ENCODE measurements around the gene RPL36. TPM values are rescaled to one million over a fixed set of nuclear protein-coding genes. Genes with fewer than 3 reads are reported as not detected.

Gene RPL36
- total RNA-seq, 4 donors from 2014 or later, result 461 to 719 (median 614) TPM

DNA sequence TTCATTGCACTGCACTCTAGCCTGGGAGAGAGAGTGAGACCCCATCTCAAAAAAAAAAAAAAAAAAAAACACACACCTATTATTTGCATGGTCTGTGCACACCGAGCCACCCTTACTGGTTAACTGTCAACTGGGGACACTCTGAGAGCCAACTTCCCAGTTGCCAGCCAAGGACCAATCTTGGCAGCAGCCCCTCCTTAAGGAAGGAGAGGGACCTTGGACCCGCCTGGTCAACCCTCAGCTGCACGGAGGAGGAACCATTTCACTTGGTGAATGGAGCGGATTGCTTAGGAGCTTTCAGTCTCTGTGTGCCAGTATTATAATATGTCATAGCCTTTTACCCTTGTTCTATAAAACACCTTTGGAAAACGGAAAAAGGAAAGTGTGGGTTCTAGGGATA, 34.7 kb upstream of the RPL36 start:
- Histone ChIP-seq H3K4me3 (no peak overlapping the region), H3K27me3 (no peaks in the 10 kb centered on the region), H3K4me1 (no peaks in the 10 kb centered on the region), H3K36me3 (peaks cover 81 to 100% (median 100%) of the 10 kb centered on the region in 4 donors), H3K9me3 (no peaks in the 10 kb centered on the region), H3K27ac (replicated peaks in 1 of 4) (no peak overlapping the region)
- 90% methylated on average over 5 of the region's 5 CpGs for WGBS
- no peak for DNase-seq (ENCODE audit: extremely low spot score)
- intact Hi-C loops (cut with DNase I), result no loop called here
- no peak for TF ChIP-seq POLR2AphosphoS5 (IDR thresholded peaks at IDR 0.05)
- TF ChIP-seq, protein P1, sequence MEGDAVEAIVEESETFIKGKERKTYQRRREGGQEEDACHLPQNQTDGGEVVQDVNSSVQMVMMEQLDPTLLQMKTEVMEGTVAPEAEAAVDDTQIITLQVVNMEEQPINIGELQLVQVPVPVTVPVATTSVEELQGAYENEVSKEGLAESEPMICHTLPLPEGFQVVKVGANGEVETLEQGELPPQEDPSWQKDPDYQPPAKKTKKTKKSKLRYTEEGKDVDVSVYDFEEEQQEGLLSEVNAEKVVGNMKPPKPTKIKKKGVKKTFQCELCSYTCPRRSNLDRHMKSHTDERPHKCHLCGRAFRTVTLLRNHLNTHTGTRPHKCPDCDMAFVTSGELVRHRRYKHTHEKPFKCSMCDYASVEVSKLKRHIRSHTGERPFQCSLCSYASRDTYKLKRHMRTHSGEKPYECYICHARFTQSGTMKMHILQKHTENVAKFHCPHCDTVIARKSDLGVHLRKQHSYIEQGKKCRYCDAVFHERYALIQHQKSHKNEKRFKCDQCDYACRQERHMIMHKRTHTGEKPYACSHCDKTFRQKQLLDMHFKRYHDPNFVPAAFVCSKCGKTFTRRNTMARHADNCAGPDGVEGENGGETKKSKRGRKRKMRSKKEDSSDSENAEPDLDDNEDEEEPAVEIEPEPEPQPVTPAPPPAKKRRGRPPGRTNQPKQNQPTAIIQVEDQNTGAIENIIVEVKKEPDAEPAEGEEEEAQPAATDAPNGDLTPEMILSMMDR (IDR thresholded peaks at IDR 0.05), result no peak
- no peak for TF ChIP-seq EP300 (IDR thresholded peaks at IDR 0.05)
- TF ChIP-seq POLR2A (IDR thresholded peaks at IDR 0.05; ENCODE audit: low read depth), result no peak

DNA sequence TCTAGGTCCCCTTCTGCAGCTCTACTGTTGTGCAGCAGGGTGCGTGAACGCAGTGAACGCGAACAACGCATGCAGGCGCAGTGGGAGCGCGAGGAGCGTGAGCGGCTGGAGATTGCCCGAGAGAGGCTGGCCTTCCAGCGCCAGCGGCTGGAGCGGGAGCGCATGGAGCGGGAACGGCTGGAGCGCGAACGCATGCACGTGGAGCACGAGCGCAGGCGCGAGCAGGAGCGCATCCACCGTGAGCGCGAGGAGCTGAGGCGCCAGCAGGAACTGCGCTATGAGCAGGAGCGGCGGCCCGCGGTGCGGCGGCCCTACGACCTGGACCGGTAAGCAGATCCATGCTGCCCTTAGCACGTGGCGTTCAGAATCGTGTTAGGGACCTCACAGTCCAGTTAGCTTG, 28.6 kb upstream of the RPL36 start:
- H3K4me3 ChIP-seq, result no peak overlapping the region
- WGBS, result 96% methylated on average over 42 of the region's 42 CpGs

DNA sequence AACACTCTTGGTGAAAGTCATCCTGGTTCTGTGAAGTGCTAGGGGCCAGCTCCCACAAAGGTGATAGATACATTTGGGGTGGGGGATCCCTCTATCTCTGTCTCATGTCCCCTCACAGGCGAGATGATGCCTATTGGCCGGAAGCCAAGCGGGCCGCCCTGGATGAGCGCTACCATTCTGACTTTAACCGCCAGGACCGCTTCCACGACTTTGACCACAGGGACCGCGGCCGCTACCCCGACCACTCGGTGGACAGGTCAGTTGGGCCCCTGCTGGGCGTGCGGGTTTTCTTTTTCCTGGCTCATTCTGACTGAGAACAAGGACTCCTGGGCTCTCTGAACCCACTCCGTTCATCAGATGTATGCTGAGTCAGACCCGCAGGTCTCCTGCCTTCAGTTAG, 26.2 kb upstream of the RPL36 start:
- no peaks in the 10 kb centered on the region for H3K4me1 ChIP-seq
- TF ChIP-seq POLR2A (IDR thresholded peaks at IDR 0.05; ENCODE audit: low read depth), result no peak
- TF ChIP-seq, protein P1 (IDR thresholded peaks at IDR 0.05), result no peak
- no peak for TF ChIP-seq POLR2AphosphoS5 (IDR thresholded peaks at IDR 0.05)
- no peak for TF ChIP-seq EP300 (IDR thresholded peaks at IDR 0.05)
- intact Hi-C loops (cut with DNase I), result no loop called here
- H3K36me3 ChIP-seq, result peaks cover 95 to 100% (median 98%) of the 10 kb centered on the region in 4 donors
- H3K9me3 ChIP-seq, result no peaks in the 10 kb centered on the region
- H3K27me3 ChIP-seq, result no peaks in the 10 kb centered on the region
- 96% methylated on average over 12 of the region's 17 CpGs for WGBS
- no peak overlapping the region for H3K4me3 ChIP-seq
- H3K27ac ChIP-seq (replicated peaks in 1 of 4), result no peak overlapping the region
- no peak for DNase-seq (ENCODE audit: extremely low spot score)

More for the DNA sequence above, 28.6 kb upstream of the RPL36 start:
- H3K27me3 ChIP-seq, result no peaks in the 10 kb centered on the region
- intact Hi-C loops (cut with DNase I), result no loop called here
- H3K36me3 ChIP-seq, result peaks cover 92 to 100% (median 100%) of the 10 kb centered on the region in 4 donors
- H3K9me3 ChIP-seq, result no peaks in the 10 kb centered on the region
- no peaks in the 10 kb centered on the region for H3K4me1 ChIP-seq
- no peak overlapping the region for H3K27ac ChIP-seq (replicated peaks in 1 of 4)
- no peak for TF ChIP-seq EP300 (IDR thresholded peaks at IDR 0.05)
- TF ChIP-seq POLR2AphosphoS5 (IDR thresholded peaks at IDR 0.05), result no peak
- TF ChIP-seq POLR2A (IDR thresholded peaks at IDR 0.05; ENCODE audit: low read depth), result no peak
- TF ChIP-seq, protein P1 (IDR thresholded peaks at IDR 0.05), result no peak
- no peak for DNase-seq (ENCODE audit: extremely low spot score)

DNA sequence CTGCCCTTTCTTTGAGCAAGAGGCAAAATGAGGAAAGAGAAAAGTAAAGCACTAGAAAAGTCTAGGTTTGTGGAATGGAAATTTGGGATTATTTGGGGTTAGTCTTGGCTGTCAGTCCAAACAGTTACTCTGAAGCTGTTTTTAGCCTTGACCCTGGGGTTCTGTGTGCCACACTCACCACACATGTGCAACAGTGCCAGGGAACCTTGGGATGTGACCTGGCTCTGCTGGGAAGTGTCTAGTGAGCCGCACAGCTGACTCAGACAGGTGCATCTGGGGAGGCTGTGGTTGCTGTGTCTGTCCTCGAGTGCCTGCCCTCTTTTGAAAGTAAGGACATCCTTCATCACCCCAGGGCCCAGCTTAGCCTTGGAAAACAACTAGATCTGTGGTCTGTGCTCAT, 25.6 kb upstream of the RPL36 start:
- Histone ChIP-seq H3K4me3 (no peak overlapping the region), H3K4me1 (no peaks in the 10 kb centered on the region), H3K36me3 (peaks cover 95 to 100% (median 98%) of the 10 kb centered on the region in 4 donors), H3K9me3 (no peaks in the 10 kb centered on the region), H3K27me3 (no peaks in the 10 kb centered on the region), H3K27ac (replicated peaks in 1 of 4) (no peak overlapping the region)
- intact Hi-C loops (cut with DNase I), result no loop called here
- no peak for DNase-seq (ENCODE audit: extremely low spot score)
- TF ChIP-seq, protein P1 (IDR thresholded peaks at IDR 0.05), result no peak
- 93% methylated on average over 2 of the region's 2 CpGs for WGBS

DNA sequence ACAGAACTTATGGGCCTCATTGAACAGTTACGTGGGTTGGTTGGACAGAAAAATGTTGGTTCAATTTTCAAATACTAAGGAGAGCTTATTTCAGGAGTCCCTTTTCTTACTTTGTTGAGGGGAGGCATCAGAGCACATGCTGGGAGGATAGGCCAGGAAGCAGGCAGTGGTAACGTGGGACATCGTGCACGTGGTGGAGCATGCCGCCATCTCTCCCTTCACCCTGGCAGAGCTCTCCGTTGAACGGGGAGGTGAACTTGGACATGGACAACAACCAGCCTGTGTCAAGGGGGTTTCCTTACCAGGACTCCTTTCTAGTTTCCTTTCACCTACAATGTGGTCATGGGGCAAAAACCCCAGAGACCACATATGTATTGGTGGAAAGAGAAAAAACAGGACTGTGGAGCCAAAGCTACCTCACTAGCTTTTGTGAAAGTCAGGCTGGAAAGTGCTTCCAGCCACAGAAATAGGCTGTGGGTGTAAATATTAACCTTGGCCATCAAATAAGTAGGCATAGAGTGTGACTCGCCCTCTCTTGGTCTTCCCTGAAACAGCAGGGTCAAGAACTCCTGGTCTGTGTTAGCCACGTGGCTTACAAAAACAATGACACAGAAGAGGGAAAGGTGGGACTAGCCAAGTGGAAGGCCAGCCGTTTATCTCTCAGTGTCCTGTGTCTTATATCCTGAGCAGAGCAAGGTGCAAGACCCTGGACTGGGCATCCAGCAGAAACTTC, 24.1 kb upstream of the RPL36 start:
- Histone ChIP-seq H3K9me3 (no peaks in the 10 kb centered on the region), H3K4me1 (no peaks in the 10 kb centered on the region), H3K36me3 (peaks cover 86 to 94% (median 93%) of the 10 kb centered on the region in 4 donors), H3K27ac (replicated peaks in 1 of 4) (no peak overlapping the region), H3K4me3 (no peak overlapping the region), H3K27me3 (no peaks in the 10 kb centered on the region)
- TF ChIP-seq POLR2A (IDR thresholded peaks at IDR 0.05; ENCODE audit: low read depth), result no peak
- TF ChIP-seq, protein P1 (IDR thresholded peaks at IDR 0.05), result no peak
- no peak for TF ChIP-seq EP300 (IDR thresholded peaks at IDR 0.05)
- no peak for TF ChIP-seq POLR2AphosphoS5 (IDR thresholded peaks at IDR 0.05)
- no peak for DNase-seq (ENCODE audit: extremely low spot score)
- WGBS, result 74% methylated on average over 10 of the region's 10 CpGs
- intact Hi-C loops (cut with DNase I), result no loop called here
